COR-L47 (cell line): ENCODE data around the gene NAXE.
"Not testable (repeated sequence)": the region's sequence is repeated elsewhere in the genome, so short reads cannot be mapped to it uniquely, and the experiment has no call there.

Source experiments
- DNase-seq: peaks from one replicate; lab custom pipeline; 2025; lab: John Stamatoyannopoulos, UW

The NAXE gene

DNA sequence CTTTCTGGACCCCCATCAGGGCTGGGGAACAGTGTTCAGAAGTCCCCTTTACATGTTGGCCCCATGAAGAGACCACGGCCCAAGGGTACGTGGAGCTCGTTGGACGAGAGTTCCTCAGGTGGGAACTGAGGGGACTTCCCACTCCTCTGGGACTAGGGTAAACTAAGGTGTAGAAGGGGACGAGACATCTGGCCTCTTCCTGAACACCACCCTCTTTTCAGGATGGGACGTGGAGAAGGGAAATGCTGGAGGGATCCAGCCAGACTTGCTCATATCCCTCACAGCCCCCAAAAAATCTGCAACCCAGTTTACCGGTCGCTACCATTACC is 2.0 kb downstream of the NAXE start:
- no peak for DNase-seq

DNA sequence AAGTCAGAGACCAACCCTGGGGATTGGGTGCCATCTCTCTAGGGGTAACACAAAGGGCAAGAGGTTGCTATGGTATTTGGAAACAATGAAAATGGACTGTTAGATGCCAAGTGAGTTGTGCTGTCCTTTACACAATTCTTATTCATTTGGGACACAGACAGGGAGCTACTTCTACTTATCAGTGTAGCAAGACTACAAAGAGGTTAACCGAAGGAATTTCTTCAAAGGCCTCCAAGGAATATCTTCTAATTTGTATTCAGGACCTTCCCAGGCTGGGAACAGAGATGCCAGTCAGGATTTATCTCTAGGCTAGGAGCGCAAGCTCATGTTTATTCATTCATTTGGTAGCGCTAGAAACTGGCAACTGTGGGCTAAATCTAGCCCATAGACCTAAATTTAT is 2.6 kb downstream of the NAXE start:
- no peak for DNase-seq

DNA sequence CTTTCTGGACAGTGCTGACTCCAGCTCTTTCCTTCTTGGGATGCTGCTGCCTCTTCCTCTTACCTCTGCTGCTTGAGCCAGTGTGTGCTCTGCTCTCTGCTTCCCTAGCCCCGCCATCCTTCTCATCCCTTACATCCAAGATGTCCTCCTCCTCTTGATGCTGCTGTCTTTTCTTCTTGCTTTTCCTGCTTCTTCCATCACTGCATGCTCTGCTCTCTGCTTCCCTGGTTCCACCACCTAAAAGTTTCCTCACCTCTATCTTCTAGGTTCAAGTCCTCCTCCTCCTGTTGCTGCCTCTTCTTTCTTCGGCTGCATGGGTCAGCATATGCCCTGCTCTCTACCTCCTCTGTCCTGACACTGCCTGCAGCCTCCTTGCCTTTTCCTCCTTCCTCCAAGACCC is 3.4 kb downstream of the NAXE start:
- DNase-seq = no peak

DNA sequence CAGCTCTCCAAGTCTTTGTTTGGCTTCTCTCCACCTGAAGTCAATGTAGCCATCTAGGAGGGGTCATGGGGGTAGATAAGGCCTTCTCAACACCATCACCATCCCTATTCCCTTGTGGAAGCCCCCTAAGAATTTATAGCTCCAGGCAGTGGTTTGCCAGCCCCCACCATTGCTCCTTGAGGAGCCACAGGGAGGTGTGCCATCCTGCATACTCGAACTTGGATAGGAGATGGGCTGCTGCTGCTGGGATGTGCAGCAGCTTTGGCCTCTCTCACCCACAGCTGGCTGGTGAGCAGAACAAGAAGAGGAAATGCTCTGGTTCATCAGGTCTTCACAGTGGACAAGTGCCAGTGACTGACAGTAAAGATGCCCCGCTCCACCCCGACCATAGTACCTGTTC is 4.8 kb downstream of the NAXE start:
- no peak for DNase-seq

DNA sequence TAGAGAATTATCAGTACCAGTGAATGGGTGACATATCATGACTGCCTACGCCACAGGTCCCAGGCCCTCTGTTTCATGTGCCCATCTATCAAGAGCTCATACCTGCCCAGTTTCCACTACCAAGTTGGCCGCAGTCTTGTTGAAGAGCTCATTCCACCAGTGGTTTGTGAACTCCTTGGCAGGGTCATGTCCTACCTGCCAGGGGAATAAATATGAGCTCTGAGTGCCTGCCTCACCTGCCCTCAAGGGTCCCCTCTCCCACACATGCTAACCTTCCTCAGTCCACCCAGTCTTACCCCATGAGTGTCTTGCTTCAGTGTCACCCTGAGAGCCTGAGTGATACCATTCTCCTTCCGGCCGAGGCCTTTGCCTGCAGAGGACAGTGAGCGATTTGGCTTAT is 6.5 kb downstream of the NAXE start:
- DNase-seq = no peak

DNA sequence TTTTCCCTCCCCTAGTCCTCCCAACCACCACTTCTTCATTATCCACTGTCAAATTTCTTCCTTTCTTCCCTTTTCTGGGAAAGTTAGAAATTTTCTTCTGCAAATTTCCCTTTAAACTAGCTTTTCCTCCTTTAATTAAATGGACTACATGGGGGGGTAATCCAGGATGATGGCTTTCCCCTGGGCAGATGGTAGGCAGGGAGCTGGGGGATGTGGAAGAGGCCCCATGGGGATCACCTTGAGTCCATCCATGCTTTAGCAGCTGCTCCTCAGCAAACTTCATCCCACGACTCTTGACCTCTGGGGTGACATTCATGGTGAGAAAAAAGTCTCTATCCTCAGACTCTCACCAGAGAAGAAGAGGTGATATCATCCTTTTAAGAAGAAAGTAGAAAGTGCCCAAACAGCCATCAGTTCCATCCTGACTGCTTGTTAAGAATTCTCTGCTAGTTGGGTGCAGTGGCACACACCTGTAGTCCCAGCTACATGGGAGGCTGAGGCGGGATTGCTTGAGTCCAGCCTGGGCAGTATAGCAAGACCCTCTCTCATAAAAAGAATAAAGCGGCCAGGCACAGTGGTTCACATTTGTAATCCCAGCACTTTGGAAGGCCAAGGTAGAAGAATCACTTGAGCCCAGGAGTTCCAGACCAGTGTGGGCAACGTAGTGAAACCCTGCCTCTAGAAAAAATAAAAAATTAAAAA is 7.3 kb downstream of the NAXE start:
- DNase-seq = no peak

DNA sequence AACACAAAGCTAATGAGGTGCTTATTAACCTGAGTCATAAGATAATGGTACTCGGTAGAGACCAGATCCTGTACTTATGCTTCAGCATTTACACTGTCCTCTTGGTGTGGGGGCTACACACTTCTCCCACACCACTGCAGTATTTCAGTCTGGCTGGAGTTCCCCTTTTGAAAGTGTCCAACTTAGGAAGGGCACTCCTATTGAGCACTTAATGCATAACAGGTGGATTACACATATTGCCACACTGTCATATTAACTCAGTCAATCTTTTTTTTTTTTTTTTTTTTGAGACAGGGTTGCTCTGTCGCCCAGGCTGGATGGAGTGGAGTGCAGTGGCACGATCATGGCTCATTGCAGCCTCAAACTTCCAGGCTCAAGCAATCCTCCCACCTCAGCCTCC is 8.2 kb downstream of the NAXE start:
- DNase-seq = no peak

DNA sequence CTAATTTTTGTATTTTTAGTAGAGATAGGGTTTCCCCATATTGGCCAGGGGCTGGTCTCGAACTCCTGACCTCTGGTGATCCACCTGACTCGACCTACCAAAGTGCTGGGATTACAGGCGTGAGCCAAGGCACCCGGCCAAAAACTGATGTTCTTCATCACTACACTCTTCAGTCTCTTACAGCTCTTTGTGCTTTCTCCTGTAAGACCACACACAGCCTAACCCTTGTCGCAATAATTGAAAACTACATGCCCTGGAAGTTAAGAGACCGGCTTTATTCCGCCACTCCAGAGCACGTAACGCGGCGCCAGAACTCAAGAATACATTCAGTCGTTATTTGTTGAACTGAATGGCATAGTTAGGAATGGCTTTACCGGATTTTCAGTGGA is 9.2 kb downstream of the NAXE start:
- DNase-seq = no peak

DNA sequence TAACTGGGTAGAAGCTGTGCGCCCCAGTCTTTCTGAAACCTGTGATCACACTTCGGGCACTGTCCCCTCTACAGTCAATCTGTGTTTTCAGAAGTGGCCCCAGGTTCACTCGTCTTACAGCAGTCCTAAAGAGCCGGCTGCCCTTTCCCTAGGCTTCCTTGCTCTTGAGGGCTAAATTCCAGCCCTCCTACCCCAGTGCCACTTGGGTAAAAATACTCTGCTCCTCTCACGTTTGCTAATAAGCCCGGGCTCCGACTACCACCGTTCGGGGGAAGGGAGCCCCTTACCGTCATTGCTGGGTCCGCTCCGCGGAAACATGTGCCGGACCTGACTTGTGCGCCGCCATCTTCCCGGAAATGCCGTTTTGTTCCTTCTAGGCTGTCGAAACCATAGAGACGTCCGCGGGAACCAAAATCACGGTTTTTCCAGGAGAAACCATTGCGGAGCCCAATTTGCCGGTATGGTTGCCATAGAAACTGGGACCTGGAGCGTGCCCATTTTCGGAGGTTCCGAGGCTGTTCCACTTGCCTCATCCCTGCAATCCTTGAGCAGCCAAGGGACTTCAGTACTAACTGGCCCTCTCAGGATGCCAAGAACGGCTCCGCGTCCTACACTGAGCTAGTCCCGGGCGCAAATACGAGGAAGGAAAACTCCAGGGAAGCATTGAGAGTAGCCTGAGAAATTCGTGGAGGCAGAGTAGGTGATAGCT is 9.7 kb downstream of the NAXE start, which contains the start of gene GPATCH4:
GPATCH4 (minus strand) TSS at position 358 of the 709 bp plus-strand sequence.
- peak; percentile 70 for DNase-seq

DNA sequence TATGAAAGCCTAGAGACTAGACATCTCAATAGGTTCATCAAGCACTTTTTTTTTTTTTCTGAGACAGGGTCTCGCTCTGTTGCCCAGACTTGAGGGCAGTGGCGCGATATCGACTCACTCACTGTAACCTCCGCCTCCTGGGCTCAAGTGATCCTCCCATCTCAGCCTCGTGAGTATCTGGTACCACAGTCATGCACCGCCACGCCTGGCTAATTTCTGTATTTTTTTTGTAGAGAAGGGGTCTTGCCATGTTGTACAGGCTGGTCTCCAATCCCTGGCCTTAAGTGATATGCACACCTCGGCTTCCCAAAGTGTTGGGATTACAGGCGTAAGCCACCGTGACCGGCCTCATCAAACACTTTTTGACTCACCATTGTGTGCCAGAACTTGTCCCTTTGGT is 10.3 kb downstream of the NAXE start:
- no peak for DNase-seq

DNA sequence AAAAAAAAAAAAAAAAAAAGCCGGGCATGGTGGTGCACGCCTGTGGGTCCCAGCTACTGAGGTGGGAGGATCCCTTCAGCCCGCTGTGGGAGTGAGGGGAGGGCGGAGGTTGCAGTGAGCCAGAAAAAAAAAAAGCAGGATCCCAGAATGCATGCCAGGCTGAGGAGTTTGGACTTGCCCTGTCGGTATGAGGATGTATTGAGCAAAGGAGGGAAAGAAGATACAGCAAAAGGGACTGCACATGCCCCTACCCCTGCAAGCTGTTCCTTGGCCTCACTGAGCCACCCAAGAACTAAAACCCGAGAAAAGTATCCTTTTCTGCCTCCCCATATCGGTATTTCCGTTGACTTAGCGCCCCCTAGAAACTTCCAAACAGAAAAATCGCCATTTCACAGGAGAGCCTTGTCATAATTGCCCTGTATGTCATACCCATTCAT is 11.0 kb downstream of the NAXE start:
- no peak for DNase-seq

DNA sequence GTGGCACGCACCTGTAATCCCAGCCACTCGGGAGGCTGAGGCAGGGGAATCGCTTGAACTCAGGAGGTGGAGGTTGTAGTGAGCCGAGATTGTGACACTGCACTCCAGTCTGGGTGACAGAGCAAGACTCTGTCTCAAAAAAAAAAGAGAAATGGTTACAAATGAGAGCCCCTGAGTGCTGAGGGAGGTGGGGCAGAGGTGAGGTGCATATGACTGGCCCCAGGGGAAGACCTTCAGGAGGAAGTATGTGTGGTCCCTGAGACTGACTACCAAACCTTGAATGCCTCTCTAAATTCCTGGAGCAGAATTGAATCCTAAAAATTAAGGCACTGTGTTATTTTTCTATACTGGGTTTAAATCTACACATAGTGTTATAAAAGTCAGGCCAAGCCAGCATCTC is 15.8 kb downstream of the NAXE start:
- not testable (repeated sequence) for DNase-seq

DNA sequence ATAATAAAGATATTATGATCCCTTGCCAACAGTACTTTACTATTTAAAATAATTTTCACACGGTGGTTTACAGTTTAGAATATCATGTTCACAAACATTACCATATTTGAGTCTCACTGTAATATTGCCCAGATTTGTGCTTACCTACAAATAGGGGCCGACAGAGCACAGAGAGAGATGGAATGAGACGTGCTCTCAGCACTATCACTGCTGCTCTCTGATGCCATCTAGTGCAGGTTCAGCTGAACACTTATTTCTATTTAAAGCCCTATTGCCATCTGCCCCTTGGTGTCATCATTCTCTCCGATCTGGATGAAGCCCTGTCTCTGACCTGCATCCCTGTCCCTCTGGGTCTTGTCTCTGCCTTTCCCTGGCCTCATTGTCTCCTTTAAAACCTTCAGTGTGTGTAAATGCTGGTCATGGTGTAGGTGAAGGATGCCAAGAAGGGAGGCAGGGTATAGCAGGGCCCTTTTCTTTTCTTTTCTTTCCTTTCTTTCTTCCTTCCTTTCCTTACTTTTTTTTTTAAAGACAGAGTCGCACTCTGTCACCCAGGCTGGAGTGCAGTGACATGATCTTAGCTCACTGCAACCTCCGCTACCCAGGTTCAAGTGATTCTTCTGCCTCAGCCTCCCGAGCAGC is 16.6 kb downstream of the NAXE start:
- peak; percentile 76 for DNase-seq

DNA sequence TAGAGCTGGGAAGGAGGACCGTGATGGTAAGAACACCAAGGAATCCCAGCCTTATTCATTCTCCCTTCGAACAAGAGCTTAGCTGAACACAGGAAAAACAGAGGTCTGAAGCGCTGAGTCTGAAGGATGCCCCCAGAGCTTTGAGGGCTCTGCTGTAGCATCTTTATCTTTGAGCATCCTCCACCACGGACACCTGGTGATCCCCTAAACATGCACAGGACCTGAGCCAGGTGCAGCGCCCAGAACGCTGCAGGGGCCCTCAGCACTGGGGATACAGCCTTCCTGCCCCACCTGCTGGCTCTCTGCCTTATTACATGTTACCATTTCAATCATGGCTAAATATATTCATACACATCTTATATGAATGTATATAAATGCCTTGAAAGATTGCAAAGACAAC is 17.4 kb downstream of the NAXE start:
- DNase-seq = peak; percentile 78

DNA sequence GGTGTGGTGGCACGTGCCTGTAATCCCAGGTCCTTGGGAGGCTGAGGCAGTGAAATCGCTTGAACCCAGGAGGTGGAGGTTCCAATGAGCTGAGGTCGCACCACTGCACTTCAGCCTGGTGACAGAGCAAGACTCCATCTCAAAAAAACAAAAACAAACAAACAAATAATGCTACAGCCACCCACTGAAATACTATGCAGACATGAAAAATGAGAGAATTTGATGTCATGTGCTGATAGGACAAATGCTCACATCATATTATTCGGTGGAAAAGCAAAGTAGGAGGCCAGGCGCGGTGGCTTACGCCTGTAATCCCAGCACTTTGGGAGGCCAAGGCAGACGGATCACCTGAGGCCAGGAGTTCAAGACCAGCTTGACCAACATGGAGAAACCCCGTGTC is 18.5 kb downstream of the NAXE start:
- DNase-seq = not testable (repeated sequence)

DNA sequence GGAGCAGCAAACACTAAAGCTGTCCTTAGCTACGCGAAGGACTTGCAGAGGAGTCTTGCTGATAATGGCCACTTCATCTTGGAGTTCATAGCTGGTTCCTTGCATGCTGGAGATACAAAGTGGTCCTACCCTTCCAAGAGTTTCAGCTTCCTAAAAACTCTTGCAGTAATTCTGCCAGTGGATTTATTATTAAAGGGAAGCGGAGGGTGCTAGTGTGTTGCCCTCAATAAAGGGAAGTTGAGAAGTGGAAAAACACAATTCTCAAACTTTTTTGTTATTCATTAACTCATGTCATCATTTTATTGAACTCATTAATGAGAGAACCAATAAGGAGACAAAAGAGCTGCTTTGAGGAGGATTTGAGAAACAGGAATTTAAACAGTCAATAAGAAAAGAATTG is 21.1 kb downstream of the NAXE start:
- no peak for DNase-seq

DNA sequence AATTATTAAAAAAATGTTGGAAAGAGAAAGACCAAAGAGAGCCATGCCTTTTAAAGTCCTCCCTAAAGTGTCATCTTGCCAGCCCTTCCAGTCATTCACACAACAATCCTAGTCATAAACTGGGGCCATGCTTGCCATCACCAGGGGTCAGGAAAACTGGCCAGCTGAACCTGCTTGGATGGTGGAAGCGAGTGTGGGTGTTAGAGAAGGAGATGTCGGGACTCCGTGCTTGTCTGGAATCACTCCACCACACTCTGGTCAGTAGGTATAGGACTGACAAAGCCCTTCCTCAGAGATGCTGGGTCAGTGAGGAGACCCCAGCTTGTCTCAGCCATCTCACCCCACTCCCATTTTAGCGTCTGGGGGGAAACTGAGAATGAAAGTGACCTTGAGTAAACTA is 24.4 kb downstream of the NAXE start:
- DNase-seq = no peak

DNA sequence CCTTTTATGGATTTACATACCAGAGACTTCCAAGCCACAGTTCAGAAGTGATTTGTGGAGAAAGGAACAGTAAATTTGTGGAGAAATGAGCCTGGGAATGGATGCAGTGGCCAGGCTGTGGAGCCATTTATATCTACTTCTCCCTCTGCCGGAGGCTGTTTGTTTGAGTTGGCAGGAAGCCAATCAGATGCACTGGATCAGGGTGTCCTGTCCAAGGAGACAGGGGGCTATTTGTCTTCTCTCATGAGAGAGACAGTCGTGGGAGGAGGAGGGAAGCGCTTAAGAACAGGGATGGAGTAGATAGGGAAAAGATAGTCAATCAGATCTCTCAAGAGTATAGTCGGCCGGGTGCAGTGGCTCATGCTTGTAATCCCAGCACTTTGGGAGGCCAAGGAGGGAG is 24.9 kb downstream of the NAXE start:
- DNase-seq = peak; percentile 87

DNA sequence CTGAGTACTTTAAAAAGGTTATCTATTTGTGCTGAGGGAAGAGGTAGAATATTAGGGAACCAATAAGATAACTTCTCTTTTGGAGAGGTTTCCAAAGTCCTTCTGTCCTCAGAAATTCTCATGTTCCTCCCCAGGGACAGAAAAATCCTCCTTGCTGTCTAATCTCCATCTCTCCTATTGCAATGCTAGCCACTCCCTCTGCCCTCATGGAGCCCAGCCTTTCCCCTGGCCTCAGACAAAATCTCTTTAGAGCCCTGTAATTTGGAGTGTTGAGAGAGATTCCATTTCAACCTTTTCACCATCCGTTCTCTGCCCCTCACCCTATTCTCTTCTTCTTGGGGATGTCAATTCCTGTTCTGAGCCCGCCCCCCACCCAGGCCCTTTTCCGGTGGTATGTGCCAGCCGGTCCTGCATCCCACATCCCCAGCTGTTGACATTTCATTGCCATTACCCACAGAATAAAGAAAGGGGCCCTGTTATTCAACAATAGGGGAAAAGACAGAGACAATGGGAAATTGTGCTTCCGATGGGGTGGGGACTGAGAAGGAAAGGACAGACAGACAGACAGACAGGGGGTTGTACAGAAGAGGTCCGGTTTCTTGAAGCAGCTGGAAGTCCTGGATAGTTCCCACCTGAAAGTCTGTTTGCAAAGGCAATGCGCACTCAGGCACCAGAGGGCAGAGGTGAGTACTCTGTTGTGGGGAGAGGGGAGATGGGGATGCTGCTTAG is 27.4 kb downstream of the NAXE start, which contains the start of gene HAPLN2:
HAPLN2 (plus strand) TSS at position 563 of the 729 bp plus-strand sequence. CDS start 4,076 bp downstream, outside the sequence.
- peak; percentile 38 for DNase-seq

DNA sequence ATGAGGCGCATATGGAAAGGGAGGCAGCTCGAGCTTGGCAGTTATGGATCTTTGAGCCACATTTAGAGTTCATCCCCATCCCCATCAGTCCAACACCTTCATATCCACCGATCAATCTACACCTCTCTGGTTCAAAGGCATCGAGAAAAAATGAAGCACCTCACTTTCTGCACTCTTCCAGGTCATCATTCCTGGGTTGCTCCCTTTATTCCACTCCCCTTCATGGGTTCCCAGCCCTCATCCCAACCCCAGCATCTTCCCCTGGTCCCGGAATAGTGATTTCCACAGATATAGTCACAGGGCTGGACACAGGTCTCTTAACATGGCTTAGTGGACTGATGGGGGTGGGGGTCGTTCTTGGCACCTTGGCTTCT is 28.0 kb downstream of the NAXE start:
- DNase-seq = no peak

DNA sequence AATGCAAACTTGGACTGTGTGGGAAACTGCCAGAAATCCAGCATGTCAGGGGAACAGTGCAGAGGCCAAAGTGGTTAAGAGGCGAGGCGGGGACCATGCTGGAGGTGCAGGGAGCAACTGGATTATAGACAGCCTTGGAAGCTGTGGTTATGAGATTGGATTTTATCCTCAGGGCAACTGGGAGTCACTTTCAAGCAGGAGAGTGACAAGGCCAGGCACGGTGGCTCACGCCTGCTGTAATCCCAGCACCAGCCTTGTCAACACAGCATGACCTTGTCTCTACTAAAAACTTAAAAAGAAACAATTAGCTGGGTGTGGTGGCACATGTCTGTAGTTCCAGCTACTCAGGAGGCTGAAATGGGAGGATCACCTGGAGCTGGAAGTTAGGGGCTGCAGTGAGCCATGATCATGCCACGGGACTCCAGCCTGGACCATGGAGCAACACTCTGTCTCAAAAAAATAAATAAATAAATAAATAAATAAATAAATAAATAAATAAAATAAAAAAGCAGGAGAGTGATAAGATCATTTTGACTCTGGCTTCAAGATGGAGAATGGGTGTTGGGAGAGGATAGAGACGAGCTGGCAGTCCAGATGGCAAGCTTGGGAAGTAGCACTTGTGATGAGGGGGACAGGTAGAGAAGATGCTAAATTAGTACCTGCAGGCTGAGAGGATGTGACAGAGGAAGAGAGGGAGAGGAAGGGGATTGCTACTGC is 31.2 kb downstream of the NAXE start:
- DNase-seq = no peak
